Iris pigment epithelial cell (primary cell): Measurements from ENCODE around the gene BID.
A peak's percentile ranks its signal among the peaks of the same experiment; 100 is the strongest.

Experiments used
- DNase-seq: peaks from one replicate; pipeline ENCODE4 v3.0.0-alpha.2; 2011; ENCODE audit warnings: low read depth

Gene BID

DNA sequence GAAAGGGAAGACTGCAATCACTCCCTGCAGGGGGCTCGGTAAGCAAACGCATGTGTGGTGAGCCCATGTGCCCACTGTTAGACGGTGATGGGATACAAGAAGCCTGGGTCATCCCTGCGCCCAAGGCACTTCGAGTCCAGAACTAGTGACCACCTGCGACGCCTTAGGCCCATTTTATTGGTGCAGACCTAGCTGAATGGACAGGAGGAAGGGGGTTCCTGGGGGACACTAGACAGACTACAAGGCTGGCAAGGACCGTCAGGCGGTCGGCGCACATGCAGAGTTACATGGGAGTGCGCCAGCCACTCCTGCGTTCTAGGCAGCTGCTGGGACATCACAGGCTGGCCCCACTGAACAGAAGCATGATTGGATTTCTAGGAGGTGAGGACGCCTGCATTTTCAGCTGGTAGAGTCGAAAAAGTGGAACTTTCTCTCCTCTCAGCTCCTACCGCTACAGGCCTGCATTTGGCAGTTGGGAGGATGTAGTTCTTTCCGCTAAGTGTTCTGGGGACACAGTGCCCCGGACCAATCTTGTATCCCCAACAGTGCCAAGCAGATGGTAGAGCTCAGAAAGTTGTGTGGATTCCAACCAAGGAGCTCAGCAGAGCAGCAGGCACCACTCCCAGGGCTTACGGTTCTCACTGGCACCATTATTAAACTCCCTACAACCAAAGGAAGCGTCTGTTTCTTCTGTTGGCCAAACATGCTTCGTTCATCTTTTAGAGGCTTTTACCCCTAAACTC lies 35.7 kb downstream of the BID start:
- no peak for DNase-seq

DNA sequence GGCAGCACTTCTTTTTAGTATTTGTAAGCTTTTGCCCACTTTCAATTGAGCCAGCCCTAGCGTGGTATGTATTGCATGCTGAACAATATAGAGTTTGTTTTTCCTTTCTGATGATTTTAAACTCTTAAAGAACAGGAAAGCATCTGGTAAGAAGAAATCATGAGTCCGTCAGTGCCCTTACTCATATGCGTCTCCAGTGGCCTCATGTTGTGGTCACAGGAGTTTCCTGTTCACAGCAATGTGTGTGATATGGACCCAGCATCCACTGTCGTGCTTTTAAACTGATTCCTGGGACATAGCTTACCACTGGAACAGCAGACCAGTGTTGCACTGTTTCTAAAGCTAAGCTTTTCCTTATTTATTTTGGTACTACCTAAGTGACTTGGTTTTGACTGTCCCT lies 40.1 kb downstream of the BID start:
- peak; percentile 71 for DNase-seq

DNA sequence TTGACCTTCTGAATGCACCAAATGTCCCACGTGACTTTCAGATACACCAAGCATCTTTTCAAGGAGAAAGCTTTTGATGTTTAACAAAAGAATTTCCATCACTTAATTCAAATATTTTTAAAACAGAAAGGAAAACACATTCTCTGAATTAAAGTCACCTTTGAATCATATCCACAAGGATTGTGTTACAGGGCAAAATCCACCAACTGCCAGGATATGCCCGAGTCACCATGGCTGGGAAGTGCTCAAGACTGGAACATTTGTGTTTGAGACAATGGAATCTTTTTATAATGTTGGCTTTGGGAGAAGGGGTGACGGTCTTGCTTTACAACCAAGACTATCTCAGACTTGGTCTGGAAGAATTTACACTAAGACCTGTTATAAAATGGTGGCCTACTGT lies 40.8 kb downstream of the BID start:
- peak; percentile 20 for DNase-seq

DNA sequence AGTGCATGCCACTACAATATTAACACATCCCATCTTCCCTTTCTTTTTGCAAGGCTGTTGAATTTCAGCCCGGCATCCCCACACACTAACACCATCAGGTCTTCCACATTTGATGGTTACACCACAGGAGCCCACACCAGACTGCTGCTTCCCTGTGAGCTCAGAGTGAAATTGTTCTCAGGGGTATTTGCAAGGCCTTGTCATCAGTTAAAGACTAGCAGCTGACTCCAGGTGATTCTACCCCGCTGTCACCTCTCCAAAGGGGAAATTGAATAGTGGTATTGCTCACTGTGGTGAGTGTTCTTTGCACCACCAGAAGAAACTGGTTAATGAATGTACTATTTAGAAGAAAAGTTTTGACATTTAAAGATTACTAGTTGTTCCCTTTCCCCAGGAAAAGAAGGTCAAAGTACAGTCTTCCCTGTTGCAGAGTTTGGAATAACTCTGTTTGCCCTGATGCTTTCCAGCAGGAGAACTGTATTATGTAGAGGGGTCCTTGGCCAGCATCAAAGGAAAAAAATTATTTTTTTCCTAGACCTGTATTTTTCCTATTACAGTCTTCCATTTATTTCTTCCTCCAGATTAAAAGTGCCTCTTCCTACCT lies 41.9 kb downstream of the BID start:
- no peak for DNase-seq

DNA sequence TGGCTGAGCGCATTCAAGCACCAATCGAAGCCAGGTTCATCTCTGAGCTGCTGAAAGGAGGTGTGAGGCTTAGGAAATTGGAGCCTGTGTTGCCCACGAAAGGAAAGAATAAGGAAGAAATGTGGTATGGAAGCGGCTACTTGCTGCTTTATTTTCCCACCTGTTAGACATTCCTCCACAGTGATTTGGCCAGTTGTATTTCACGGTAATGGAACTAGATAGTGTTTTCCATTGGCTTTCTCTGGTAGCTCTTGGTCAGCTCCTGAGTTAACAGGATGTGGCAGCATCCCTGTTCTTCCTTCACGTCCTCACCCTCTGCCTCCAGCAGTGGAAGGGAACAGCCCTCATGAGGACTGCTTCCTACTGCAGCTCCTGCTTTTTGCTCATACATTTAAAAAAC lies 44.7 kb downstream of the BID start:
- DNase-seq, result no peak

DNA sequence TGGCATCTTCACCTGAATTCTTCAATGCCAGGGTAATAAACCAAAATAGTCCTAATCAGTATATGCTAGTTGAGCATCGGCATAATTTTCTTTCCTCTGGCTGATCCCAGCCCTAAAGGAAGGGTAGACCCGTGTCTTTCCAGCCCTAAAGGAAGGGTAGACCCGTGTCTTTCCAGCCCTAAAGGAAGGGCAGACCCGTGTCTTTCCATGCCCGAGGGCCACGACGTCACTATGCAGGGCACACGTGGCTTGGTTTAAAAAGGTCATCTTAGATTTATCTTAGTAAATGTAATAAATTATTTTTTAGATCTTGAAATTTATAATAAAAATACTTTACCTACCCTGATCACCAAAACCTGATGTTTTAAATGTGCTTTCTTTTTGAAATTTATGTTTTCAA lies 45.5 kb downstream of the BID start:
- no peak for DNase-seq

DNA sequence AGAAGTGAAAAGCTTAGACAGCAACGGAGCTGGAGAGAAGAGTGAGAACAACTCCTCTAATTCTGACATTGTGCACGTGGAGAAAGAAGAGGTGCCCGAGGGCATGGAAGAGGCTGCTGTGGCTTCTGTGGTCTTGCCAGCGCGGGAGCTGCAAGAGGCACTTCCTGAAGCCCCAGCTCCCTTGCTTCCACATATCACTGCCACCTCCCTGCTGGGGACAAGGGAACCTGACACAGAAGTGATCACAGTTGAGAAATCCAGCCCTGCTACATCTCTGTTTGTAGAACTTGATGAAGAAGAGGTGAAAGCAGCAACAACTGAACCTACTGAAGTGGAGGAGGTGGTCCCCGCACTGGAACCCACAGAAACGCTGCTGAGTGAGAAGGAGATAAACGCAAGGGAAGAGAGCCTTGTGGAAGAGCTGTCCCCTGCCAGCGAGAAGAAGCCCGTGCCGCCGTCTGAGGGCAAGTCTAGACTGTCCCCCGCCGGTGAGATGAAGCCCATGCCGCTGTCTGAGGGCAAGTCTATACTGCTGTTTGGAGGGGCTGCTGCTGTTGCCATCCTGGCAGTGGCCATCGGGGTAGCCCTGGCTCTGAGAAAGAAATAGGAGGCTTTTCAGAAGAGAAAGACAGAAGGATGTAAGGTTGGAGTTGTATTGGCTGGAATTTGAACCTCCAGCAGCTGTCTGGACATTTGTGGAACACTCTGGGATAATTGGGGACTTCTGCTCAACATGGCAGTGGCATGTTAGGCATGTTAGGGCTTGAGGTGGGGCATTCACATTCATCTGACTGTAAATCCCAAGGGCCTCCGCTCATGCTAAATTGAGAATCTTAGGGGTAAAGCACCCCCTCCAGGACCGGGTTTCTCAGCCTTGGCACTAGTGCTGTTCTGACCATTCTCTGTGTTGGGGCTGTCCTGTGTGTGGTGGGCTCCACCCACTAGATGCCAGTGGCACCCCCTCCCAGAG lies 47.1 kb downstream of the BID start:
- DNase-seq, result no peak

DNA sequence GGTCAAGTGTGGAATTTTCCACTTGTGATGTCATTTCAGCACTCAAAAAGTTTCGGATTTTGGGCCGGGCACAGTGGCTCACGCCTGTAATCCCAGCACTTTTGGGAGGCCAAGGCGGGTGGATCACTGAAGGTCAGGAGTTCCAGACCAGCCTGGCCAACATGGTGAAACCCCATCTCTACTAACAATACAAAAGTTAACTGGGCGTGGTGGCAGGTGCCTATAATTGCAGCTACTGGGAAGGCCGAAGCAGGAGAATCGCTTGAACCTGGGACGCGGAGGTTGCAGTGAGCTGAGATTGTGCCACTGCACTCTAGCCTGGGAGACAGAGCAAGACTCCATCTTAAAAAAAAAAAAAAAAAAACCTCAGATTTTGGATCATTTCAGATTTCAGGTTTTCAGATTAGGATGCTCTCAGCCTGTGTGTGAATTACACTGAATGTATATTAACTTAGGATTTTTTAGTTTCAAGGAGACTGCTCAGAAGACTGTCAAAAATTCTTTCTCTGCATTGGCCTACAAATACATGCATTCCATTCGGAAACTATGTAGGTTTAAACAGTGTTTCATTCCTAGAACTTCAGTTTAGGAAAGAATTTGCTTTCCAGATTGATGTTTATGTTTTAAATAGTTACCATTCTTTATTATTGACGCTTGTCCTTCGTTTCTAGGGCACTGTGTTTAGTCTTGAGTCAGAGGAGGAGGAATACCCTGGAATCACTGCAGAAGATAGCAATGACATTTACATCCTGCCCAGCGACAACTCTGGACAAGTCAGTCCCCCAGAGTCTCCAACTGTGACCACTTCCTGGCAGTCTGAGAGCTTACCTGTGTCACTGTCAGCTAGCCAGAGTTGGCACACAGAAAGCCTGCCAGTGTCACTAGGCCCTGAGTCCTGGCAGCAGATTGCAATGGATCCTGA lies 48.0 kb downstream of the BID start:
- DNase-seq, result peak; percentile 66

DNA sequence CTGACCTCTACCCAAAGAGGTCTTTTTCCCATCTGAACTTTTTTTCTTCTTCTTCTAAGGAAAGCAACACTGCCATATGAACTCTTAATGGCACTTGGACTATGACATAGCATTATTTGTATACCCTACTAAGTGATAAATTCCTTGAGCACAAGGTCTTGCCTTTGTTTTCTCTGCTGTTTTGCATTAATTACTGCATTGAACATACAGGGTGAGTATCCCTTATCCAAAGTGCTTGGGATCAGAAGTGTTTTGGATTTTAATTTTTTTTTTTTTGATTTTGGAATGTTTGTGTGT lies 48.8 kb downstream of the BID start:
- no peak for DNase-seq

DNA sequence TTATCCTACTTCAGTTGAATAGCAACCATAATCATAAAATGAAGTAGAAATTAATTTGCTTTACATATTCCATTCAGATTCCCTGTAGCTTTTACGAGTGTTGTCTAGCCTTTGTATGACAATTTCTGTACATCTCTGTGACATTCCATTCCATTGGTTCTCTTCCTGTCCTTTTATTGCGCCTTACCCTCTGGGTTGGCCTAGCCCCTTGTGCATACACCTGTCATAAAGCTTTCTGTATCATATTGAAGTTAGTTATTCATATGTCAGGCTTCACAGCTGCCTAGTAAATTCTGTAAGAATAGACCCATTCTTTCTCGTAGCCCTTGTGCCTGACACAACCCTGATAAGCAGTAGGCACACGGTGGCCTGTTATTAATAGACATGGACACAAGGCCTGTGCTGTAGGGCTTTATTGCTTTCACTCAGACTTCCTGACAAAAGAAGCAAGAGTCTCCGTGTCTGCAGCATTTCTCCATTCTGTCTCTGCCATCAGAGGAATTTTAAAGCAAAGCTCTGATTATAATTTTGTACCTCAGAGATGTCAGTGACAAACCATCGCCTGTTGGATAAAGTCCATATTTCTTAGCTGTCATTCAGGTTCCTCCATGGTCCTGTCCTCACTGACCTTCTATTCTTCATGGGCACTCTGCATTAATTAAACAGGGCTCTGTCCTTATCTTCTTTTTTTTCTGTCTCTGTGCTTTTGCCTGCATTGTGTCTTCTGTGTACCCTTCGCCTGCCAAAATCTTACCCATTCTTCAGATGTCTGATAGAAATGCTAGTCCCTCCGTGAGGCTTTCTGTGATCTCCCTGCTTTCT lies 49.4 kb downstream of the BID start:
- DNase-seq, result no peak

DNA sequence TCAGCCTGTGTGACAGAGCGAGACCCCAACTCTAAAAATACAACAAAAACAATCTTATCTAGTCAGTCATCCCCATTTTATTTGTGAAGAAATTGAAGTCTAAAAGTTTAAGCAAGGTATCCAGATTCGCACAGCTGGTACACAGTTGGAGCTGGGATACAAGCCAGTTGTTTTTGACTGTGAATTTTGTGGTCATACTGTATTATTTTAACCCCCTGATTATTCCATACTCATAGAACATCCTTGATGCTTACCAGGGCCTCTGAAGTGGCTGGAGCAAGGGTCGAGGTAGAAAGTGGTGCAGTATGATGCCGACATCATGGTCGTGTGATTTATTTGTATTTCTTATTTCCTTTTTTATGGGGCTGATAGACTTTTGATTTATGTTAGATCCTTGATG lies 50.0 kb downstream of the BID start:
- no peak for DNase-seq

DNA sequence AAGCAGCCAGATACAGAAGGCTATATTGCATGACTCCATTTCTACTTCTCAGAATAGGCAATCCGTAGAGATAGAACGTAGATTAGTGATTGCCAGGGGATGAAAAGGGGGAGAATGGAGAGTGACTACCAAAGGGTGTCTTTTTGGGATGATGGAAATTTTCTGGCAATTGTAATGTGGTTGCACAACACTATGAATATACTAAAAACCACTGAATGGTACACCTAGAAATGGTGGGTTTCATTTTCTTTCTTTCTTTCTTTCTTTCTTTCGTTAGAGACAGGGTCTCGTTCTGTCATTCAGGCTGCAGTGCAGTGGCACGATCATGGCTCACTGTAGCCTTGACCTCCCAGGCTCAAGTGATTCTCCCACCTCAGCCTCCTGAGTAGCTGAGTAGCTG lies 54.4 kb downstream of the BID start:
- DNase-seq, result no peak

DNA sequence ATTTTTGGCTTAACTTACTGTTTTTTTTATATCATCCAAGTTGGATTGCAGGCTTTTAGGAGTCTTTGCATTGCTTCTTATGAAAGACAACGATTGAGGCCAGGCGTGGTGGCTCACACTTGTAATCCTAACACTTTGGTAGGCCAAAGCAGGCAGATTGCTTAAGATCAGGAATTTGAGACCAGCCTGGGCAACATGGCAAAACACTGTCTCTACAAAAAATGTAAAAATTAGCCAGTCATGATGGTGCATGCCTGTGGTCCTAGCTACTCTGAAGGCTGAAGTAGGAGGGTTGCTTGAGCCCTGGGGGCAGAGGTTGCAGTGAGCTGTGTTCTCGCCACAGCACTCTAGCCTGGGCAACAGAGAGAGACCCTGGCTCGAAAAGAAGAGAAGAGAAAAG lies 56.6 kb downstream of the BID start:
- DNase-seq, result peak; percentile 79

DNA sequence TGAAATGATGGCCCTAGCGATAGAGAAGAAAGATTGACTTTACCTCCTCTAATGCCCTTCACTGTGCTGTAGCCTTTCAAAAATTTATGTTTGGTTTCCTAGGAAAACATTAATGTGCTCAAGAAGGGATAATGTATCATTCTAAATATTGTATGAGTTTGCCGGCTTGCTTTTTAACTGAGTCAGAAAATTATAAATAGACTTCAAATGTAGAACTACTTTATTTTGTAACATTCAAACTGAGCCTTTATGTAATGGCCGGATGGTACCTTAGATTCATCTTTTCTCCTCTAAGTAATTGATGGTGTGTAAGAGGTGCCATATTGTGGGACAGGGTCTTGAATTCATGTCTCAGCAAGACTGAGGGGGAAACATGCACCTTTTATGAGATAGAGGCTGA lies 57.7 kb downstream of the BID start:
- no peak for DNase-seq

DNA sequence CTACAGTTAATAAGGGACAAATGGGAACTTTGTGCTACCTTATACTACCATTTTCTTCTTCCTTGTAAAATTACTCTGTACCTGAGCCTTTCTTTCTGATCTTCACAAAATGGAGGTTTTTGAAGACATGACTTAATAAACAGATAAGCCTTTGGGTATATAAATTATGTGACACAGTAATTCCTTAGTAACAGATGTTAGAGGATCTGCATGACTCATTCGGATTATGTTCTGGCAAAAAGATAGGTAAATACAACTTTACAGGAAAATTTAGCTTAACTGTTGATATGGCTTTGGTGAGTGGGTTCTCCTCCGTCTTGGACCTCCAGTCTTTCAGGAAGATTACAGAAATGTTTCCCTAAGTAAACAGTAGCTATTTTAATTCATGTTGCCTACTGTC lies 61.8 kb downstream of the BID start:
- DNase-seq, result peak; percentile 73

DNA sequence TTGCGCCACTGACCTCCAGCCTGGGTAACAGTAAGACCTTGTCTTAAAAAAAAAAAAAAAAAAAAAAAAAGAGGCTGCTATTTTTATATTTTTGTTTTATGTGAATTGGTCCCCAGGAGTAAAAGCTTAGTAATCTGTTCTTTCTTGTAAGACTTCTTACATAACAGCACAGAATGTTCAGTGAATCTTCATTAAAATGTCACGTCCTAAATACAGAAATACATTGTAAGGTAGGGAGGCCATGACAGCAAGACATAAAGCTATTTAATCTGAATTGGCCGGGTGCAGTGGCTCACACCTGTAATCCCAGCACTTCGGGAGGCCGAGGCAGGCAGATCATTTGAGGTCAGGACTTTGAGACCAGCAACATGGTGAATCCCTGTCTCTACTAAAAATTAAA lies 64.2 kb downstream of the BID start:
- DNase-seq, result no peak

DNA sequence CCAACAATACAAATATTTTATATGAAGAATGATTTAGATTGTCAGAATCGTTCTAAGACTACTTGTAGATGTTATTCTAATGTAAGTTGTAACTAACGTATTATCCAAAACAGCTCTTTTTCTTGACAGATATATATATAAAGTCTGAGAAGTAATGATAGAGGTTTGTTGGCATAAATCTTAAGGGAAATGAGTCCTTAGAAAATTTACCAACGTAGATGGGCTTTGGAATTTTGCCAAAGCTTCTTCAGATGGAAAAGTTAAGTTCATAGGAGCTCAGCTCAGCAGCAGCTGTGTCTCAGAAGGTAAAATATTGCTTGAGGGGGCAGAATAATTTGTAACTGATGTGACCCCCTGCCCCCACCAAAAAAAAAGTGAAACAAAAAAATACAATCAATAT lies 66.7 kb downstream of the BID start:
- peak; percentile 60 for DNase-seq

DNA sequence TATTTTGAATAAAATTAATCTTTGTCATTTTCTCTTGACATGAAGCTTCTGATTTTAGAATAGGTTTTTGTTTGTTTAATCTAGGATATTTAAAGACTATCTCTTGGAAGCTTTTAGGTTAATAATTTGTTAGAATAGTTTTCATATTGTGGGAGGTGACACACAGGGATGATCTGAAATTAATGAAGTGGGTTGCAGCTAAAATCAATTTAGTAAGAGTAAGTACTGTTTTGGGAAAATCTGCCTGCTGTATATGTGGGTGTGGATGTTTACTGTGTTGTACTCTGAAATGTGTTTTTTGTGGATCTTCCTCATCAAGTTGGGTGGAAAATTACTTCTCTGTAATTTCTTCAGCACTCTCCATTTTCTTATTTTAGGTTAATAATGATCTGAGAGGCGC lies 67.3 kb downstream of the BID start:
- no peak for DNase-seq

DNA sequence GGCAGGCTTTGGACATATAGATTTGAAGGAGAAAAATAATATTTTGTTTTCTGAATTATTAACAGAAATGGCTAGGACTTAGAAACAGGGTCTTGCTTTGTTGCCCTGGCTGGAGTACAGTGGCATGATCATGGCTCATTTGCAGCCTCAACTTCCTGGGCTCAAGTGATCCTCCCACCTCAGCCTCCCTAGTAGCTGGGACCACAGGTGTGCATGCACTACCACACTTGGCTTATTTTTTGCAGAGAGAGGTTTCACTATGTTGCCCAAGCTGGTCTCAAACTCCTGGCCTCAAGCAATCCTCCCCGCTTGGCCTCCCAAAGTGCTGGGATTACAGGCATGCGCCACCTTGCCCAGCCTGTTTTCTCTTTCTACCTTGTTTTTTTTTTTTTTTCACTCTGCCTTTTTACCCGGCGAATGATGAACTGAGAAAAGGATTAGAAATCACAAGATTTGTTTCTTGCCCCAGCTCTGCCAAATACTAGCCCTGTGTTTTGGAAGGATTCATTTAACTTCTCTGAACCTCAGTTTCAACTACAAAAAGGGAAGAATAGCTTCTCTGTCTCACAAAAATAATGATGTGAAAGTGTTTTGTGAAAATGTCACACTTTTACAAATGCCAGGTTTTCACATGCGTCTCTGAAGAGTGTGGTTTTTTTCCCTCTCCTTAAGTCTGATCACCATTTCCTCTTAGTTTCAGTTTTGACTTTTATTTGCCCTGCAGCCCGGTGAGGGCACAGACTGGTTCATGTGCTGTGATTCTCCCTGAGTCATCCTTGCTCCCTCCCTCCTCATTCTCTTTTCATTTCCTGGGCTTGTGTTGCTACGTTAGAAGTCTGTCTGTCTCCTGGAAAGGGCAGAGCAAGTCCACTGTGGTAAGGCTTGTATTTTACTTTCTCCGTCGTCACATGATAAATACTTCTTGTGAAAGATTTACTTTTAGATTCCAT lies 68.0 kb downstream of the BID start:
- DNase-seq, result peak; percentile 99

DNA sequence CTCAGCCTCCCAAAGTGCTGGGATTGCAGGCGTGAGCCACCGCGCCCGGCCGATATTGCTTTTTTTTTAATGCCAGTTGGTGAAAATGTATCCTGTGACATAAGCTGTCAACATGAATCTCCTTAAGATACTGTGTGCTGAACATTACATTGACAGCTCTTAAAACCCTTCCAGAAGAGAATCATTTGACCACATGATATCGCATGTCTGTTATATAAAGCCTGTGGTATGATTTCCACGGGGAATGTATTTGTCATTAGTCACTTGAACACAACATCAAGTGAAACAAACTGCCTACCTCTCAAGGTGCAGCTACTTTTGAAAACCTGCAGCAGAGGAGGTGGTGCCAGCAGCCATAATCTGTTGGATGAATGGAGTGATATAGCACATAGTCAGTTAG lies 68.7 kb downstream of the BID start:
- DNase-seq, result peak; percentile 36
